NCI-H2081 treated with DMSO at 0.1 percent for 48 hours (cell line): Measurements from ENCODE around the gene ARPIN.
"Not testable (repeated sequence)": the region's sequence is repeated elsewhere in the genome, so short reads cannot be mapped to it uniquely, and the experiment has no call there.

Experiments used
- DNase-seq: peaks from one replicate; lab custom pipeline; 2025; lab: John Stamatoyannopoulos, UW

ARPIN gene

DNA sequence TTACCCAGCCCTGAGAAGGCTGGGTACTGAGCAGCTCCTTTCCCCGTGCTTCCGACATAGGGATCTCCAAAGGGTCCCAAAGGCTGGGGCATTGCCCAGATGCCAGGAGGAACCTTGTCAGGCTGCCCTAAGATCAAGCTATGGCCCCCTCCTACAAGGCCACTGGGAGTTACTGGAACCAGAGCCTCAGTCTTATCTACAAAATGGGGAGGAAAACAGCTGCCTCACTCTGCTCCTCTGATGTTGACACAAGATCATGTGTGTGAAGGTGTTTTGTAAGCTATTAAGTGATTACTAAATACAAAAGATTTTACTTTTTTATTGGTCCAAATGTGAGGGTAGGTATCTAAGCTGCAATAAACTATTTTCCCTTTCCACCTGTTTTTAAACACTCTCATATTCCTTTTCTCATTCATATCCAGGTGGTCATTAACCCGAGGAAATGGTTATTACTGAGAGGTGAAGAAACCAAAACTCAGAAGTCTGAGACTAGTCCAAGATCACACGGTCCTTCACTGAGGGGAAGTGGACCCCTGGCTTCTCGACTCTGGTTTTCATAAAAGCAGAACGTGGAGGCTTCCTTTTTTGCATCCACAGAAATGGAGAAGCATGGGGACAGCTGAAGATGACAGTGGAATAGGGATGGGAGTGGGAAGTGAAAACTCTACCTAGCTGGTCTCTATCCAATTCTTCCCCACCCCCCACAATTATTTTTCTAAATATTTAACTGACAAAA lies 1.7 kb downstream of the ARPIN start:
- no peak for DNase-seq

DNA sequence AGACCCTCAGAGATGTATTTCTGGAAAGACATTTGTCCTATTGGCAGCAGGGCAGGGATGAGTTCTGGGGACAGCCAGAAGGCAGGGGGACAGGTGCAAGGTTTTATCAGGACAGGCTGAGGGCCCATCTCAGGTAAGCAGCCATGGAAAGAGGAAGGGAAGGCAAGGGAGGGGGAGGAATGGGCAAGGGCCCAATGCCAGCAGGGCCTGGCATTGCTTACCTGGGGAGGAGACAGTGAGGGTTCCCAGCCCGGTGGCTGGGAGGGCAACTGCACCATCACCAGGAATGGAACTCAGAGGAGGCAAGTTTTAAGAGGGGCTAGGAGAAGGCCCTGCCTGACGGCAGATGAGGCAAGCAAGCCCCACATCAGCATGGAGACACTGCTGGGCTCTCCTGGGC lies 3.1 kb downstream of the ARPIN start:
- no peak for DNase-seq

DNA sequence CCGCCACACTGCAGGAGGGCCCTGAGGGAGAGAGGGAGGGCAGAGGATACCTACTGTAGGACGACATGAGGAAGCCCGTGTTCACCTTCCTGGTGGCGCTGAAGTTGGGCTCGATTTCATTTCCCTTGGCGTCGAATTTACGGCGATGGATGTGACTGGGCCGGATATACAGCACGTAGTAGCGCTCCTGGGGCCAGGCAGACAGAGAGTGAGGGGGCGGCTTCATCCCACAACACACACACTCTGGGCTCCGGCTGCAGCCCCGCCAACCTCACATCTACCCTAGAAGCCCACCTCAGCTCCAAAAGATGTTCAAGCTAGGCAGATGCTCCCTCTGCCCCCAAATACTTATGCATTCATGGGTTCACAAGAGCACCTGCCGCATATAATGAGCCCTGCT lies 4.5 kb downstream of the ARPIN start:
- DNase-seq, result no peak

DNA sequence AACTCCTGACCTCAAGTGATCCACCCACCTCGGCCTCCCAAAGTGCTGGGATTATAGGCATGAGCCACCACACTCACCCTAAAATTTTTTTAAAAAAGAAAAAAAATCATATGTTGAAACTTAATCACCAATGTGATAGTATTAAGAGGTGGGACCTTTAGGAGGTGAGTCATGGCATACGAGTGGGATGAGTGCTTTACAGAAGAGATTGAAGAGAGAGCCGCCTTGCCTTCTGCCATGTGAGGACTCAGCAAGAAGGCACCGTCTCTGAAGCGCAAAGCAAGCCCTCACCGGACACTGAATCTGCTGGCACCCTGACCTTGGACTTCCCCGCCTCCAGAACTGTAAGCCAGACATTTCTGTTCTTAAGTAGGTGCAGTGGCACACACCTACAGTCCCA lies 5.5 kb downstream of the ARPIN start:
- no peak for DNase-seq

DNA sequence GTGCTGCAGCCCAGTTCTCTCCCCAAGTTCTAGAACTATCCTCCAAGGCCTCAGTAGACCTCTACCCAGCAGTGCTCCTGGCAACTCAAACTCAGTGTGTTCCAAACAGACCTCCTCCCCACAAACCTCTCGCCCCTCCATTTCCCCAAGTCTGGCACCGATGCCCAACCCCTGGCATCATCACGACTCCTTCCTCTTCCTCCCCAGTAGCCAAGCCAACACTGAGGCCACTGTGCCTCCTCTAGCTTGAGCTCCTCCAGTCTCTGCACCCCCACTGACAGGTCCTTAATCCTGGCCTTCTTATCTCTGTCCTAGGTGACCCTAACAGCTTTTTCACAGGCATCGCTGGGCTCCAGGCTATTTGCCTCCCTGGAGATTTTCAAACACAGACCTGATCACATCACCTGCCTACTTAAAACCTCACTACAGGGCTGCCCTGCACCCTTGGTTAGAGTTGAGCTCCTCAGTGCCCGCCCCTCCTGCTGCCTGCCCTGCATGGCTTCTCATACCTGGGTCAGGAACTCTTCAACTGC lies 6.8 kb downstream of the ARPIN start:
- DNase-seq, result no peak

DNA sequence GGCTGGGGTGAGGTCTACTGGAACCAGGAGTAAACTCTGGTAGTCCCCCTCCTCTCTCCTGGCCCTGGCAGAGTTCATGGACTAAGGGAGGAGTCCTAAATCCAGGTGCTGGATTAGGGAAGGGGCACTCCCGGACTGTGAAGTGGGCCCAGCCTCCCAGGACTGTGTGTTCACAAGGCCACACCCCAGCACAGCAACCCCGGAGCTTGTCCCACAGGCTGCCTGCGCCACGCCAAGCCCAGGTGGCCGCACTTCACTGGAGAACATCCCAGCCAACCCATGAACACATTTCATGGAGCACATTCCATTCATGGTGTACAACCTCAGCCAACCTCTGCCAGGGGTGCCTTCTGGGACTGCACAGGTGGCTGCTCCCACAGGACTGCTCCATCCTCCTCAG lies 8.2 kb downstream of the ARPIN start:
- no peak for DNase-seq

DNA sequence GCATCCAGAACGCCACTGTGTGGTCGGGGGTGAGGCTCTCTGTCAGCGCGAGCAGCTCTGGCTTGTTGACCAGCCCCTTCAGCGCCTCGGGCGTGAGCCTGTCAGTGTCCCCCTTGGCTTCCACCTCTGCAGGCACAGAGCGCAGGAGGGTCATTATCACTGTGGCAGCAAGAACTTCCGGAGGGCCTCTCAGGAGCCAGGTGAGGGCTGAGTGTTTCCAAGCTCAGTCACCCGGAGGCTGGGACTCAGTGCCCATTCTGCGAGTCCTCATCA lies 9.0 kb downstream of the ARPIN start:
- no peak for DNase-seq

DNA sequence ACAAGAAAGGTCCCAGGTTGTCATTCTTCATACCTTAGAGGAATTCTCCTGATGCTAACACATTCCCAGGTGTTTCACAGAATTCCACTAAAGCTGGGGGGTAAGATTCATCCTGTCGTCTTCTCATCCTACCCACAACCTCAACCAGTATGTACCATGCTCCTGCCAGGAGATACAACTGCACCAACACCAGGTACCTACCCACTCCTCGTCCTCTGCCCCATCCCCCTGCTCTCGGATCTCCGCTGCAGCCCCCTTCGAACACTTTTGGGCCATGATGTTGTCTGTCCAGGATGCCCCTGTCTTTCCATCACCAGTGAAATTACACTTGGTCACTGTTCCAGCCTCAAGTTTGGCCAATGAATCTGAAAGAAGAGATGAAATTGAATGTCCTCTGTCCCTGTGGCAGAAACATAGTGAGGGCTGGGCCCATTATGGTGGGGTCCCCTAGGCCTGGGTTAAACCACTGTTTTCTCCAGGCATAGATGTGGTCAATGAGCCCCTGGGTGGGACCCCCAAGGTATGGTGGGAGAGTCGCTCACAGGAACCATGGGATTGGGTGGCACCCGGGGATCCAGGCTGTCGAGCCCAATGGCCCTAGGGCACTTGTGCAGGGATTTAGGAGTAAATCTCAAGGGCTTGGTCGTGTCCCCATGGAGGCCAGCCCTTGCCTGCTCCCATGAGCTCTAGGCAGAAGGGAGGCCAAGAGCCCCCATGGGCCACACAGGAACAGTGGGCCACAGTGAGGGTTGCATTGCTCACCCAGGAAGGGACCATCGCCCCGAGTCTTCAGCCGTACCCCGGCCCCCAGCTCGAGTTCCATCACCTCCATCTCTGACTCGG lies 9.5 kb downstream of the ARPIN start:
- no peak for DNase-seq

DNA sequence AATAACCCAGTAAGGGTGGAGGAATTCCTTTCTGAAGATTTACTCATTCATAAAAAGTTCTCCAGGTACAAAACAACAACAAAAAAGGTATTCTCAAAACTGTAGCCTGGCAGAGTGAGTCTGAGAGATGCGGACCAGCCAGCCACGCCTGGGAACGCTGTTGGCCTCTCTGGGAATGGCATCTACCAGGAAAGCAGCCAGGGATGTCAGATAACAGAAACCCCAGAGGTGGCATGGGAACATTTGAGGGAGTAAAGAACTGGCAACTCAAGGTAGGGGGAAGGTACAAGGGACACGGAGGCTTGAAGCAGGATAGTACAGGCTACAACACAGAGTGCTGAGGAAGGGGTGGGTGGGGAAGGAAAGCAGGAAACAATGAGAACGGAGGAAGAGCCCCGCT lies 11.9 kb downstream of the ARPIN start:
- no peak for DNase-seq

DNA sequence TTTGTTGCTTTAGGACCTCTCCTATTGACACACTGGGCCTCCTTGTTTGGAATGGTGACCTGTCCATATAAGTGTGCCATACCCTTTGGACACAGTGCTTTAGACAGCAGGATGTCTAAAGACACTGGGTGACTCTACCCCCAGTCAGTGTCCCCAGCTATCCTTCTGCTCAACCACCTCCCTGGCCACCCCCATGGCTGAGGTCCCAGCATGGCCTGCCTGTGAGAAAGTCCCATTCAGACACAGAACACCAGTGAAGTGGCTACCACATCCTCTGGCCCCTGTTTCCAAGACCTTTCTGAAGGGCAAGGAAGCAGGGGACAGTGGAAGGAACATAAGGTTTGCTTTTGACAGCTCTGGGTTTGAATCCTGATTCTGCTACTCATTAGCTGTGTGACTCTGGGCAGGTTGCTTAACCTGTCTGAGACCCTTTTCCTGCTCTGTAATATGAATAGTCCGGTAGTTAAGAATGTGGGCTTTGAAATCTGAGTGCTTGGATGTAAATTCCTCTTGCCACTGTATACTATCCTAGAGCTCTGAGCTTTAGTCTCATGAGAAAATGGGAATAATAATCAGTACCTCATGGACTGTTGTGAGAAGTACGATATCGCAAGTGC lies 12.7 kb downstream of the ARPIN start:
- DNase-seq, result no peak

DNA sequence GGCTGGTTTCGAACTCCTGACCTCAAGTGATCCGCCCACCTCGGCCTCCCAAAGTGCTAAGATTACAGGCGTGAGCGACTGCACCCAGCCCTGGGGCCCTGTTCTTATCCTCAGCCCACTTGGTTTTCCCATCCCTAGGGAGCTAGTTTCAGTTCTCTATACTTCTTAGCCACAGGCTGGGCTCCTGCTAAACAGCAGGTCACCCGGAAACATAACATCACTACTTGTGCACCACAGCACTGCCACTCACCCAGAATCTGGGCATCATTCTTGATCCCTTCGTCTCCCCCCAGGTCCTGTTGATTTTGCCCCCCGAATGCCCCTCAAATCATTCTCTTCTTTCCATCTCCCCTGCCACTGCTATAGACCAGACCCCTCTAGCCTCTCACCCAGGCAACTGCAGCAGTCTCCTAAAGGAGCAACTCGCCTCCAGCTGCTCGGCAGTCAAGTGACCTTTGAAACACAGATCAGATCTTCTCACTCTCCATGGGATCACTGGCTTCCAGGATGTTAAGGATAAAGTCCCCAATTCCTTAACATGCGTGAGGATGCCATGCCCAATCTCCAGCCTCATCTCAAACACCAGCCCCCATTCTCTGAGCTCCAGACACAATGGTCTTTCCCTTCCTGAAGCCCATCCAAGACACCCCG lies 13.3 kb downstream of the ARPIN start:
- DNase-seq, result no peak

DNA sequence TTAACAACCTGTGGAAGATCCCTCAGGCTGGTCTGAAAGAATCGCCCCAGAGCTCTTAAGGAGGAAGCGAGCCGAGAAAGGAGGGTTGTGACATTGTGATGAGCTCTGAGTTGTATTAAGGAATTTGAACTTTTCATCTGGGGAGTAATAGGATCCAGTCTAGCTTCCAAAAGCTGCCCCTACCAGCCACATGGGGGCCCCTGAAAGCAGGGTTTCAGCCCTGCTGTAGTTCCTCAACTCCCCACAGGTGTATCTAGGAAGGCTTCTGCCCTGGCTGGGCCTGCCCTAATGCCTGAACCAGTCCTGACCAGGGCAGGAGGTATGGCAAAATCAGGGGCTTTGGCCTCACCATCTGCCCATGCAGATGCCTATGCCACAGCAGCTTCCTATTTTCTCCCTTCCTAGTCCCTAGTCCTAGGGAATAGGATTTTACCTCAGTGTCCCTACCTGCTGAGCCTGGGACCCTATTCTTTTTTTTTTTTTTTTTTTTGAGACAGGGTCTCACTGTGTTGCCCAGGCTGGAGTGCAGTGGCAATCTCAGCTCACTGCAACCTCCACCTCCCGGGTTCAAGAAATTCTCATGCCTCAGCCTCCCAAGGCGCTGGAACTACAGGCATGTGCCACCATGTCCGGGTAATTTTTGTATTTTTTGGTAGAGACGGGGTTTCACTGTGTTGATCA lies 14.0 kb downstream of the ARPIN start:
- DNase-seq, result no peak

DNA sequence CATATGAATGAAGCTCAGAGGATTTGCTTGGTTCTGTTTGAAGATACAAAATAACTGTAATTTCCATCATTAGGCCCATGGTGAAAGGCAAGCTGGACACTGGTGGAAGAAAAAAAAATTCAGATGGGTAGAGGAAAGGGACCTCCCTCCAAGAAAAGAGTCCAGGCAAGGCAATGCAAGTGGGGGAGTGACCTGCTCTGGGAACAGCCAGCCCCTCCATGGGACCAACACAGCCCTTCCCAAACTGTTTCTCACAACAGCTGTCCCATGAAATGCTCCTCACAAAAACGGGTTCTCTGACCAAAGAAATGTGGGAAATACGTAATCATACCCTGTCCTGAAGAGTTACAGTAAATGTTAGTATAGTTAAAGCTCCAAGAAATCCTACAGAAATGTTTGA lies 14.6 kb downstream of the ARPIN start:
- no peak for DNase-seq

DNA sequence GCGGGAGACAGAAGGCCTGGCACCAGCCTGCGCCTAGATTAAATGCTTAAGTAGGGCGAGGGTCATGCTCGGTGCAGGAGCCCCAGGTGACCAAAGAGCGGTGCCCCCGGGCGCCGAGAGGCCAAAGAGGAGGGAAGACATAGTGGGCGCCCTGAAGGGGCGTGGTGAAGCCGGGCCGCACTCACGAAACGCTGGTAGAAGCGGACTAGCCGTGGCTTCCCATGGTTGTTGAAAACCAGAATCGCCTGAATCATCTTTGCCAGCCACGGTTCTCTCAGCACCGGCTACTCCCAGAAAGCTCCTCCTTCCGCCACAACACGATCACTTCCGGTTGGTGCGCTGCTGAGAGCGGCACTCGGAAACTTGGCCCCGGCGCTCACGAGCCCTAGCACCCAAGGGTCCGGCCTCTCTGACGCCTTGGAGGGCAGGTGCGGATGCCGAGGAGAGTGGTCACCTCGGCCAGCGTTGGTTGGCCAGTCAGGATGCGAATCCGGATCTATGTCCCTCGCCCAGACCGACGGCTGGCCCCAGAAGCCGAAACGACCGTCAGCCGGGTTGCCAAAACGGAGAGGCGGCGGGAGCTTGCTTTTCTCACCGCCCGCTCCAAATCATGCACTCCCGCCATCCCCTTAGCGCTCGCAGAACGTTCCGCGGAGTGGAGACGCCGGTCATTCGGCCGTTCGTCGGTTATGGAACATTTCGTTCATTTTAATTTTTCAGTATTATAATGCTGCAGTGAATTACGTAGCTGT lies 18.9 kb downstream of the ARPIN start, which contains the start of gene AP3S2:
Gene AP3S2, minus strand, starts transcription at position 299 of the 752 bp plus-strand sequence. Its CDS starts 45 bp downstream, at position 254.
- peak; percentile 46 for DNase-seq

DNA sequence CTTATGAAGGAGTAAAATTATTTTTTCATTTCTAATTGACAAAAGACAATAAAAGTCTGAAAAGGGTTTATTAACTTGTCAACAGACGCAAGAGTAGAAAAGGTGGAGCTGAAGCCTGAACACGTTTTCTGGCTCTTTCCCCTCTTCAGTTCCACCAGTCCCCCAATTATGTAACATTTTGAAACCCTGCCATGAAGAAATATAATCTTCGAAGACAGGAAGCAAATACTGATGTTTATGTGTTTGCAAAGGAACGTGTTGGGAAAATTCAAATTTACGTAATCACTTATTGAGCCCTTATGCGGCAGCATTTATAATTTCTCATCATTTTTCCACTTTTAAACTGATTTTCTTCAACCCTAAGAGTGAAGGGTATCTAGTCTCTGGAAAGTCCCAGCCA lies 19.7 kb downstream of the ARPIN start:
- no peak for DNase-seq

DNA sequence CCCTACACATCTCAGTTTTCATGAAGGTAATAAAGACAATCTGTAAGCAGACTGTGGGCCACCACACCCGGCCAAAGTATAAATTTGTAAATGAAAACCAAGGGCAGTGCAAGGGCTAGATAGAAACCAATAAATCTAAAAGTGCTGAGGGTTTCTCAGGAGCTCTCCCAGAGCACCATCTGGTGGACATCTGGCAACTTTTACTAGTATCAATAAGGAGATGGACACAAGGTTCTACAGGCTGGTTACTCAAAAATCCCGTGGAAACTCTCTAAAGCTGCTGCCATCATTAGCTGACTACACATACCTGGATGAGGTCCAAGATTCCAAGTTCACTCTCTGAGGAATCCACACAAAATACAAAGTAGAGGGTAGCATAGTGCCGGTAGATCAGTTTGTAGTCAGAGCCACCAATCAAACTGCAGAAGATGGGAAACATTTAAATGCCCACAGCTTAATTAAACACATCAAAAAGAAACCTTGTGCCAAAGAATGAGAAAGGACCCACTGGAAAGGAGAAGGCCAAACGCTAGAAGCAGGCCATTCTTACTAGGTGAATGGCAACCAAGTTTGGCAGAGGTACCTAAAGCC lies 24.4 kb downstream of the ARPIN start:
- no peak for DNase-seq

DNA sequence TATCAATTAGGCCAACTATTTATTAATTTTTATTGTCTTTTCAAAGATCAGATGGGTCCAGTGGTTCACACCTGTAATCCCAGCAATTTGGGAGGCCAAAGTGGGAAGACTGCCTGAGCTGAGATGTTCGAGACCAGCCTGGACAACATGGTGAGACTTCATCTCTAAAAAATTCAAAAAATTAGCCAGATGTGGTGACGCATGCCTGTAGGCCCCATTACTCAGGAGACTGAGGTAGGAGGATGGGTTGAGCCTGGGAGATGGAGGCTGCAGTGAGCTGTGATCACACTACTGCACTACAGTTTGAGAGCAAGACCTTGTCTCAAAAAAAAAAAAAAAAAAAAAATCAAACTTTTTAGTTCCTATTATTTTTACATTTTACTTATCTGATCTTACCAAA lies 27.1 kb downstream of the ARPIN start:
- no peak for DNase-seq

DNA sequence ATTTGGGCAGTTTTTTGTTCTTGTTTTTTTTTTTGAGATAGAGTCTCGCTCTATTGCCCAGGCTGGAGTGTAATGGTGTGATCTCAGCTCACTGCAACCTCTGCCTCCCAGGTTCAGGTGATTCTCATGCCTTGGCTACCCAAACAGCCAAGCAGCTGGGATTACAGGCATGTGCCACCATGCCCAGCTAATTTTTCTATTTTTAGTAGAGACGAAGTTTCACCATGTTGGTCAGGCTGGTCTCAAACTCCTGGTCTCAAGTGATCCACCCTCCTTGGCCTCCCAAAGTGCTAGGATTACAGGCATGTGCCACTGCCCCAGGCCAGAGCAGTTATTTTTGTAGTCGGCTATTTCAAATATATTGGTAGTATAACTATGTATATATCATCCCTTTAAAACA lies 27.6 kb downstream of the ARPIN start:
- DNase-seq, result not testable (repeated sequence)

DNA sequence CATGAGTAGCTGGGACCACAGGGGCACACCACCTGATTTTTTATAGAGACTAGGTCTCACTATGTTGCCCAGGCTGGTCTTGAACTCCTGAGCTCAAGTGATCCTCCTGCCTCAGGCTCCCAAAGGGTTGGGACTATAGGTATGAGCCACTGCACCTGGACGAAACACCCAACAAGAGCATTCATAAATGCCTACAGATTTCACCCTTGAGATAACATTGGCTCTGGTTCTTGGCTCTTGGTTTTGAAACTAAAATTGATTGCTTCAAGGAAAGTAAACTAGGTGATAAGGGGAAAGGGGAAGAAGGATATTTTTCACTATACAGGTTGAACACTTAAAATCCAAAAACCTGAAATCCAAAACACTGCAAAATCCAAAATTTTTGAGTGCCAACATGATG lies 29.2 kb downstream of the ARPIN start:
- DNase-seq, result no peak

DNA sequence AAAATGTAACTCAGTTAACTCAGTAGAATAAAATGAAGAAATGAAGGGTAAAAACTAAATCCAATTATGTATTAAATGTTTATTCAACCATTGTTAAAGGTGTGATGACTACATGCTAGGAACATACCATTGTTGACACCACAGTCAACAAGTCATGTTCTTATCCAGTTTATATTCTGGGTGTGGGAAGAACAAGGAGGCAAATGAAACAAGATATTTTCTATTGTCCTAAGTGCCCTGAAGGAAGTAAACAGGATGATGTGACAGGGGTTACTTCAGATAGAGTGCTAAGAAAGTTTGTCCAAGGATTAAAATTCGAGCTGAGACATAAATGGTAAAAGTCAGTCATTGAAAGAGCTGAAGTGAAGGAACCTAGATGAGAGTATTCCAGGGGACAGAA lies 32.0 kb downstream of the ARPIN start:
- DNase-seq, result no peak

DNA sequence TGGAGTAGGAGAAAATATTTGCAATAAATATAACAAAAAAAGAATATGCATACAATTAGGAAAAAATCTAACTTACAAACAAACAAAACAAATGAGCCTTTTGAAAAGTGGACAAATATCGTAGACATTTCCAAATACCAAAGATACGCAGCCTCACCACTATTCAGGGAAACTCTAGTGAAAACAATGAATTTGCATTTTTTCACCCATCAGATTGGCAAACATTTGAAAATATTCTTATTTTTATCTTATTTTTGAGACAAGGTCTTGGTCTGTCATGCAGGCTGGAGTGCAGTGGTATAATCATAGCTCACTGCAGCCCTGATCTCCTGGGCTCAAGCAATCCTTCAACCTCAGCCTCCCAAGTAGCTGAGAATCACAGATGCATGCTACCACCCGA lies 34.4 kb downstream of the ARPIN start:
- DNase-seq, result no peak
